IPS-18c (cell line): ENCODE results near the gene FOXL2NB.
A peak's percentile ranks its signal among the peaks of the same experiment; 100 is the strongest.

Experiments
- H3K4me3 ChIP-seq: 2 replicates; pipeline ENCODE4 v1.7.0; 2013; ENCODE audit warnings: low read depth, mild to moderate bottlenecking, low read length, moderate library complexity; ENCODE audit not compliant: insufficient read depth
- H3K9me3 ChIP-seq: one replicate; pipeline ENCODE4 v1.6.1; 2013; ENCODE audit warnings: mild to moderate bottlenecking, low read length, moderate library complexity; ENCODE audit not compliant: control insufficient read depth, insufficient read depth

Gene FOXL2NB

DNA sequence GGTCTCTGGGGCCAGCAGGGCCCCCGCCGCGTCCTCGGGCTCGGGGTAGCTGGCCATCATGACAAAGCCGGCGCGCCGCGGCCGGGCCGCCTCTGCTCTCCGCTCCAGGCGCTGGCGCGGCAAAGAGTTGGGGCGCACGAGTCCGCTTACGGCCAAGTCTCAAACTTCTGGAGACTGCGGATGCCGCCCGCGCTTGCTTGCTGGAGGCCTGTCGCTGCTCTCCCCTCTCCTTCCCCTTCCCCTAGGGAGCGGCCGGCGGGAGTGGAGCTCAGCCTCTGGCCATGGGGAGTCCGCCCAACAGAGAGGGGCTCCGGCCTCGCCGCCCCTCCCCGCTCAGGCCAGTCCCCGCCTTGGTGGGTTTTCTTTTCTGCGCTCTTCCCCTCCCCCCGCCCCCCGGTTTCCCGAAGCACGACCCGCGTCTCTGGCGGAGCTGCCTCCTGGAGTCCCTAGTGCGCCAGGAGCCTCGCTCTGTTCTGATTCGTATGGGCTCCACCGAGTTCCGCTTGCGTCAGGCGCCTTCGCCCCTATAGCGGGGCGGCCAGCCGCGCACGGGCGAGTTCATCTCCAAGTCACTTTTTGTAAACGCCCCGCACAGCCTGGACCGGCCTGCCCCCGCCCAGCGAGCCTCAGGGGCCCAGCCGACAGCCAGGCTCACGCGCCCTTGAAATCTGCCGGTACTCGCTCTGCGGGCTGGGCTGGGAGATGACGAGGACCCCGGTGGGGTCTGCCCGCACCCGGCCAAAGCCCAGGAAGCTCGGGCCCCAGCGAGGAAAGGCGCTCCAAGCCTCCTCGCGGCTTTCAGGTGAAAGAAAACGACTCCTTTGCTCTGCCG is at the start of gene FOXL2NB, which contains the start of gene FOXL2:
Gene FOXL2NB (plus strand): TSS at position 555 of the 832 bp plus-strand sequence. CDS start 148 bp downstream, at position 703.
Gene FOXL2 (minus strand): TSS at position 475 of the 832 bp plus-strand sequence. CDS start 415 bp downstream, at position 60.
- Histone ChIP-seq H3K4me3 (peak within 1 kb of the TSS; percentile 46), H3K9me3 (peaks cover 2% of the 10 kb centered on the region)

DNA sequence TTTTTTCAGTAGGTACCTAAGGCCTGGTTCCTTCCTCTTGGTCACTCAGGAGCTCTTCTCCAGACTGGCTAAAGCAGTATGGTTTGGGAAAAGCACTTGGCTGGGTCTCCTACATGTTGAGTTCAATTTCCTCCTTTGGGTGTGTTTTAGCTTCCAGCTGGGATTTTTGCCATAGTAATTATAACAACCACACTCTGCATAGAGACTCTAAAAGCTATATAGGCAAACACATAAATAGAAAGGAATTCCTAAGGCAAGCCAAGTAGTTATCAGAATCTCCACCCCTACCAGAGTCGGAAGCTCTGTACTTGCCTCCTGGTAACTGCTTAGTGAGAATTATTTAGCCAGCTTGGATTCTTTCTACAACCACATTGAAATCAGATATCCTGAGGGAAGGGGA is 48.7 kb upstream of the FOXL2NB start:
- peaks cover 3% of the 10 kb centered on the region for H3K9me3 ChIP-seq
- H3K4me3 ChIP-seq = no peak overlapping the region

DNA sequence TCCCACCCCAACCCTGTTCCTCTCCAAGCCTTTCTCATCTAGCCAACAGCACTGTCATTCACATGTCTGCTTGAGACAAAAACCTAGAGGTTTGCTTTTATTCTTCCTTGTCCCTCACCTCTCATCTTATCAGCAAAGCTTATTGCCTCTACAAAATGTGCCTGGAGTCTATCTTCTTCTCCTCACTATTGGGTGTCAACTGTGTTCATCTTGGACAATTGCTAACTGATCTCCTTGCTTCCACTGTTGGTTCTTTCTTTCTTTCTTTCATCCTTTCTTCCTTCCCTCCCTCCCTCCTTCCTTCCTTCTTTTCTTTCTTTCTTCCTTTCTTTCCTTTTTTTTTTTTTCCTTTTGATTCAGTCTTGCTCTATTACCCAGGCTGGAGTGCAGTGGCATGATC is 48.3 kb upstream of the FOXL2NB start:
- Histone ChIP-seq H3K4me3 (no peak overlapping the region), H3K9me3 (peaks cover 3% of the 10 kb centered on the region)

DNA sequence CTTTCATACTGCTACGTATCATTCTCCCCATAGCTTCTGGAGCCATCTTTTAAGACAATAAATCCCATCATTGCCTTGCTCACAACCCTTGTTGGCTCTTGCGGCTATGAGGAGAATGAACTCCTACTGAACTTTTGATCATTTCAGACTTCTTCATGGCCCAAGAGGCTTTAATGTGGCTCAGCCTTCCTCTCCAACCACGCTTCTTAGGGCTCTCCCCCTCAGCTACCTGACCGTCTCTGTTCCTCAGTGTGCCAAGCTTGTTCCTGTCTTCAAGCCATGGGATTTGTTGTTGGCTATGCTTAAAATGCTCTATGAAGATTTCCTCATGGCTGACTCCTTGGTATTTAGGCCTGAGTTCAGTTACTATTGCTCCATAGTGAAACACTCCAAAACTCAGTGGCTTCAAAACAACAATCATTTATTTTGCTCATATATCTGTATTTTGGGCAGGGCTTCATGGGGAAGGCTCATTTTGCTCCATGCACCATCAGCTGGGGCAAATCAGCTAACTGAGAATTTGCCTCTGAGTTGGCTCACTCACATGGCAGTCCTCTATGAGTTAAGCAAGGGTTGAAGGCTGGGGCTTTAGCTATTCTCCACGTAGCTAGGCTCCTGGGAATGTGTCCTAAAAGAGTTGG is 47.5 kb upstream of the FOXL2NB start:
- no peak overlapping the region for H3K4me3 ChIP-seq
- H3K9me3 ChIP-seq = peaks cover 3% of the 10 kb centered on the region

DNA sequence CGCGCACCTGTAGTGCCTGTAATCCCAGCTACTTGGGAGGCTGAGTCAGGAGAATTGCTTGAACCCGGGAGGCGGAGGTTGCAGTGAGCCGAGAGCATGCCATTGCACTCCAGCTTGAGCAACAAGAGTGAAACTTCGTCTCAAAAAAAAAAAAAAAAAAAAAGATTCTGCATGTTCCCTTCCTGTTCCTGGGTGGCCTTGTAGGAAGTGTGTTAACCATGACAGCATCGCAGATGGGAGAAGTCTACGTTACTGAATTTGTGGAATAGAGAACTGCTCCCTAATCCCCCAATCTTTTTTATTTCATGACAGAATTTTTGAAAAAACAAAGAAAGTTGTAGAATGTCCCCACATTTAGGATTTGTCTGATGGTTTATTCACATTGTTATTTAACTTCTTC is 45.5 kb upstream of the FOXL2NB start:
- H3K9me3 ChIP-seq = peaks cover 3% of the 10 kb centered on the region
- no peak overlapping the region for H3K4me3 ChIP-seq

DNA sequence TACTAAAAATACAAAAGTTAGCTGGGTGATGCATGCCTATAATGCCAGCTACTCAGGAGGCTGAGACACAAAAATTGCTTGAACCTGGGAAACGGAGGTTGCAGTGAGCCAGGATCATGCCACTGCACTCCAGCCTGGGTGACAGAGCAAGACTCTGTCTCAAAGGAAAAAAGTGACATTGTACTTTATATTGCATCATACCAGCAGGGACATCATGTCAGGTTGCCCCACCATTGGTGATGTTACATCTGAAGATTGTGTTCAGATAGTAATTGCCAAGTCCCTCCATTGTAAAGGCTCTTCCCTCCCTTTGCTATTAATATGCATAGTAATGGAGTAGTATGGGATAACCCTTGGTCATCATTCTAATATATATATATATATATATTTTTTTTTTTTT is 44.8 kb upstream of the FOXL2NB start:
- peaks cover 3% of the 10 kb centered on the region for H3K9me3 ChIP-seq
- no peak overlapping the region for H3K4me3 ChIP-seq

DNA sequence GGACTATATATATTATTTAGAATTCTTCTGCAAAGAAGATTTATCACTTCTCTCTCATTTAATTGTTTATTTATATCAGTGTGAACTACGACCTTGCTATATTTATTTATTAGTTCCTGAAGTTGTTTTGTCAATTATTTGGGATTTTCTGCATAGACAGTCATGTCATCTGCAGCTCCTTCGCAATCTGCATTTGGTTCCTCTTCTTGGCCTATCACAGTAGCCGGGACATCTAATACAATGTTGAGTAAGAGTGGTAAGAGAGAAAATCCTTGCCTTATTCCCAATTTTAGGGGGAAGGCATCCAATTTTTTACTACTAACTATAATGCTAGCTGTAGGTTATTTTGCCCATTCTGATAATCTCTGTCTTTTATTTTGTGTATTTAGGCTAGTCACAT is 39.5 kb upstream of the FOXL2NB start:
- Histone ChIP-seq H3K4me3 (no peak overlapping the region), H3K9me3 (peaks cover 3% of the 10 kb centered on the region)

DNA sequence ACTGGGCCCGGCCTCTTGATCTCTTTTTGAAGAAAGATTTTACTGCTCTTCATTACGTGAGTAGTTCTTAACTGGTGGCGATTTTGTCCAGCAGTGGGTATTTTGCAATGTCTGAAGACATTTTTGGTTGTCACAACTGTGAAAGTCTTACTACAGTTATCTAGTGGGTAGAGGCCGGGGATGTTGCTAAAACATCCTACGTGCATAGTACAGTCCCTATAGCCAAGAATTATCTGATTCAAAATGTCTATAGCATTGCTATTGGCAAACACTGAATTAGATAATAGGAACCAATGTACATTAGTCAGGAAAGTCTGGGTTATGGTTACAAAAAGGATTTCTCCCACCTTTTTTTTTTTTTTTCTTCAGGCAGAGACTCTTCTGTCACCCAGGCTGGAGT is 38.2 kb upstream of the FOXL2NB start:
- no peaks in the 10 kb centered on the region for H3K9me3 ChIP-seq

DNA sequence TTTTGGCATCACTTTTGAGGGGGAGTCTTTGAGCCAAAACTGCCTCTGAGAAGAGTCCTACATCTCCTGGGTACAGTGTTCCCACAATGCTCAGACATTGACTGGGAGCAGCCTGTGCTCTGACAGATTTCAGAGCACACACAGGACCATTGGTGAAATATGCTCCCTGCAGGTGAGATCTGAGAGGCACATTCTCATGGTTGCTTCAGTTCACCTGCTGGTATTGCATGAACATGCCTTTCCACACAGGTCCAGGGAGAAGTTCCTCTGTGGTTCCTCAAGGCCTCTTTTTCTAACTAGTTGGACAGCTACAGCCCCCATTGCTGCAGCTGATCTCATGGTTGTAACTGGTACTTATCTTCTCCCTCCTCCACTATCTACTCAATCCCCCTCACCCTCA is 37.1 kb upstream of the FOXL2NB start:
- H3K4me3 ChIP-seq = no peak overlapping the region
- H3K9me3 ChIP-seq = no peaks in the 10 kb centered on the region

More for the DNA sequence above, 38.2 kb upstream of the FOXL2NB start:
- H3K4me3 ChIP-seq = no peak overlapping the region

DNA sequence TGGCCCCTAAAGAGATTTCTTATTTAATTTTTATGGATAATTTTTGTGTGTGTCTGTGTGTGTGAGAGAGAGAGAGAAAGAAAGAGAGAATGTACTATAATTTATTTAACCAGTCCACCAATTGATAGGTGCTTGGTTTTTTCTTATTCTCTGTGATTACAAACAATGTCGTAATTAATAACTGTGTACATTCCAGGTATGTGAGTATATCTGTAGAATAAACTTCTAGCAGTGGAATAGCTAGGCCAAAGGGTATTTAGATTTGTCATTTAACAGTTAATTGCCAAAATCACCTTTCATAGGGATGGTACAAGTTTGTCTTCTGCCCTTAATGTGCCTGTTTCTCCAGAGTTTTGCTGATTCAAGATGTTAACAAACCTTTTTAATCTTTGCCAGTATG is 35.4 kb upstream of the FOXL2NB start:
- no peak overlapping the region for H3K4me3 ChIP-seq

DNA sequence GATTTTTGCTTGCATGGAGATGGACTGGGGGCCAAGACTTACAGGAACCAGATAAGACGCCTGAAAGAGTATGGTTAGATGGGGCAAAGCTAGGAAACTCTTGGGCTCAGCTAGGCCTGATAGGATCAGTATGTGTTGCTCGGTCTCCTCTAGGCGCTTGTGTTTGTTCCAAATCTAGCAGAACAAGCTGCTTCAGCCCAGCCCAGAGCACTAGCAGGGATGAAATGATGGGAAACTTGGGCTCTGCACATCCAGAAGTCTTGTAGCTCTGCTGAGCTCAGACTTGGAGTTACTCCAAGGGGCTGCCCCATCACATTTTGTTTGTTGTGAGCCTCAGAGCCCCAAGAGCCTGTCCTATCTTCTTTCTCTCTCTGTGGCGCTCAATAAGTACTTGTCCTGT is 34.8 kb upstream of the FOXL2NB start:
- H3K9me3 ChIP-seq = no peaks in the 10 kb centered on the region
- no peak overlapping the region for H3K4me3 ChIP-seq

More for the DNA sequence above, 35.4 kb upstream of the FOXL2NB start:
- no peaks in the 10 kb centered on the region for H3K9me3 ChIP-seq

DNA sequence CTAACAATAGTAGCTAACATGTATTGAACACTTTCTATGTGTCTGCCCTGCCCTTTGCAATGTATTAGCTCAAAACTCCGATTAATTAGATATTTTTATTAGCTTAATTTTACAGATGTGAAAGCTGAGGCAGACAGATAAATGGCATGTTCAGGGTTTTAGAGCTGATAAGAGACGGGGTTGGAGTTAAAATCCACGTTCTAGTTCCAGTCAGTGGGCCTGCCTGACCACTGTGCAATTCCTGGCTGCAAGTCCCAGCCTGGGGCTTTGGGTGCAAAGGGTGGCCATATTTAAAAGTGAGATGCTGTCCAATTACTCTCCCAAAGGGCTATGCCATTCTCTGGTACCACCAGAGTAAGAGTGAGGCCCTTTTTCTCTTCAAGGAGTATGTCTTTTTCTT is 33.3 kb upstream of the FOXL2NB start:
- no peaks in the 10 kb centered on the region for H3K9me3 ChIP-seq
- no peak overlapping the region for H3K4me3 ChIP-seq

DNA sequence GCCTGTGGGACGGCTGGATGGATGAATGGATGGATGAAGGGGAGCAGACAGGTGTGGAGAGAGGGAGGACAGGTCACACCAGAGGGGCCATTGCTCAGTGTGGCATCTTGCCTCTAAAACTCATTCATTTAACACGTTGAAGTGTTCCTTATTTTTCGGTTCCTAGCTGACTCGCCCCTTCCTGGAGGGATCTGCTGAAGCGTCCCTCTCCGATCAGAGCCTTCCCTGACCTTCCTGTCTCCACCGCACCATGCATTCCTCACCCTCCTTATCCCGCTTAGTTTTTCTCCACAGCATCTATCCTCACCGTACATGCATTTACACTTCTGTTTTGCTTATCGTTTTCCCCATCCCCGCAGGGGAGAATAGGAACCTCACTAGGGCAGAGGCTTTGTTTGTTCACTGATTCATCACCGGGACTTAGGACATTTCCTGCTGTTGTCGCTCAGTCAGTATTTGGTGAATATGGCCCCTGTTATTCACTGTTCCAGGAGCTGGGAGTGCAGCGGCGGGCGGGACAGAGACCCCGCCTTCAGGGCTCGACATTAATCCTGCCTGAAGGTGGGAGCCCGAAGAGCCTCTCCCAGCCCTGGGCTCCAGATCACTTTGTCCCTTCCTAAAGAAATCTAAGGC is 32.0 kb upstream of the FOXL2NB start:
- Histone ChIP-seq H3K9me3 (no peaks in the 10 kb centered on the region), H3K4me3 (peak overlapping the region; percentile 91; the same call in 1 of the 2 replicates)

DNA sequence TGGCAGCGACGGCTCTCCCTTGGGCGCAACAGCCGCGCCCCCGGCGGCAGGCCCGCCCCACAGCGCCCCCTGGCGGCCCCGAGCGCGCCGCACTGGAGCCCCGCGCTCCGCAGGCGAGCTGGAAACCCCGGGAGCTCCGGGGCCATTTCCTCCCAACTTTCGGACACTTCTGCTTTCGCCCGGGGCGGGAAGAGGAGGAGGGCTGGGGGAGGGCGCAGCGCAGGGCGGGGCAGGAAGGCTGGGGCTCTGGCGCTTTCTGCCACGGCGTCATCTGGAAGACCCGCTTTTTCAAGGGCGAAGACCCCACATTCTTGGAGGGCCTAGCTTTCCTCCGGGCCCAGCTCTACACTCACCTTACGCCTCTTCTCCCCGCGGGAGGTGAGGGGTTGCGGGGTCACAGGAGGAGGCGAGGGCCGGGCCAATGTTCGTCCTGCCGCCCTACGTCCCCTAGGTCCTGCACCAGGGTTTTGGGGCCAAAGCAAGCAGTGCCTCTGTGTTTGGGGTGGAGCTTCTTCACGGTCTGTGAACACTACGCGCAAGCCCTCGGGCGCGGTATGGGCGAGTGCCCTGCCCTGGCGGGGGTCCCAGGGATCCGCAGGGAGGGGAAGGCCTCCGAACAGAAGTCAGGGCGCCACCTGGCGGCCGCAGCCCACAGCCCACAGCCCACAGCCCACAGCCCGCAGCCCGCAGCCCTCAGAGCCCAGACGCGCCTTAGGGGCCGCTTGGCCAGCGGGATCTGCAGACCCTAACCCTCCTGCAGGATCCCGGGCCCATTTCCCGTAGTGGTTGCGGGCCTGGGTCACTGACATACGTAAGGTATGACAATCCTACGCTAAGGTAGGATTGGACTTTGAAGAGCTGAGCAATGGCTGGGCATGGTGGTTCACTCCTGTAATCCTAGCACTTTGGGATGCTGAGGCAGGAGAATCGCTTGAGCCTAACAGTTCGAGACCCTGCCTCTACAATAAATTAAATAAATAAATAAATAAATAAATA is 31.2 kb upstream of the FOXL2NB start:
- H3K4me3 ChIP-seq = peak overlapping the region; percentile 91

DNA sequence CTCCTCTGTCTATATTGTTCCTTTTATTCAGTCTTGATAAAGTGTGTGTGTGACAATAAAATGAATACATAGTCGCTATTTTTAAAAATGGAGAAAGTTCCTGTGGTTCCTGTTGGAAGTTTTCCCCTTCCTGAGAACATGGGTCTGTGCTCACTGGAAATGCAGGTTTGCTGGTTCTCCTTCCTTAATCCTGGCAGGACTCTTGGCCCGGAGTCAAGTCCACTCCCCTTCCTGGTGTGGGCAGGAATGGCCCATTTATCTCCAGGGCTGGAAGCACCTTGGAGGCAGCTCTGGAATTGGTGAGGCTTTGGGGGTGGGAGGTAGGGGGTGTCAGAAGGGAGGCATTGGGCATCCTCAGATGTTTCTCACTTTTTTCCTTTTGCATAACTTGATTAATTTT is 30.2 kb upstream of the FOXL2NB start:
- H3K4me3 ChIP-seq = no peak overlapping the region
- no peaks in the 10 kb centered on the region for H3K9me3 ChIP-seq

More for the DNA sequence above, 31.2 kb upstream of the FOXL2NB start:
- no peaks in the 10 kb centered on the region for H3K9me3 ChIP-seq

DNA sequence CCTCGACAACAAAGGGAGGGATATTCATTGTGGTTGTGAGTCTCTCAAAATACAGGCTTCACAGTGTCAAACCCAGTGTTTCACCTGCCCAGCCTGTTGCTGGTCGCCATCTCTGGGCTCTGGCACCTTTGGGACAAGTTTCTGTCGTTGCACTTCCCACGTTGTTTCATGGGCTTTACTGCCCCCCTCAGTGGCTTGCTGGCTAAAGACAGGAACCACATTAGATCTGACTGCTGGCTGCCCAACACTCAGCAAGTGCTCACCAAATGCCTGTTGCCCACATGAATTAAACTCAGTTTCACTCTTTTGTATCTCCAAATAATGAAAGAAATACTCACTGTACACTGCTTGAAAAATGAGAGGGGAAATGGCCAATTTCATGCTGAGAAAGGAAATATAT is 27.7 kb upstream of the FOXL2NB start:
- Histone ChIP-seq H3K9me3 (no peaks in the 10 kb centered on the region), H3K4me3 (no peak overlapping the region)
